Heart right ventricle (tissue), 16 donors: ENCODE measurements around the gene FBXW2. TPM values are rescaled to one million over a fixed set of nuclear protein-coding genes. Genes with fewer than 3 reads are reported as not detected.

ENCODE experiments used
- ATAC-seq, 8 donors: fragments of 200-7000 bp; cut with Tn5 transposase; one replicate each; pipeline ENCODE4 v1.9.1; 2020; ENCODE audit warnings: mild to moderate bottlenecking in 8 of 8, moderate library complexity in 8 of 8, moderate number of reproducible peaks in 1 of 8
- DNase-seq, 2 donors: peaks; one replicate each; pipeline ENCODE4 v3.0.0-alpha.2; 2020
- H3K27ac ChIP-seq, 10 donors: fragments of 200-600 bp; sonication (generic) in 2 of 10; one replicate each; pipeline versions ENCODE4 v1.5.0 to v1.8.0; 2020 to 2022; ENCODE audit warnings: mild to moderate bottlenecking in 3 of 10
- H3K27me3 ChIP-seq, 7 donors: fragments of 200-600 bp; one replicate each; pipeline ENCODE4 v1.8.0; 2021 to 2022; ENCODE audit warnings: mild to moderate bottlenecking in 2 of 7
- H3K36me3 ChIP-seq, 9 donors: fragments of 200-600 bp; sonication (generic) in 1 of 9; one replicate each; pipeline versions ENCODE4 v1.5.0 to v1.8.0; 2020 to 2022; ENCODE audit warnings: mild to moderate bottlenecking in 2 of 9
- H3K4me1 ChIP-seq, 9 donors: fragments of 200-600 bp; sonication (generic) in 1 of 9; one replicate each; pipeline versions ENCODE4 v1.5.0 to v1.8.0; 2020 to 2022; ENCODE audit warnings: mild to moderate bottlenecking in 4 of 9
- H3K4me3 ChIP-seq, 10 donors: fragments of 200-600 bp; sonication (generic) in 2 of 10; one replicate each; pipeline versions ENCODE4 v1.5.0 to v1.8.0; 2020 to 2022; ENCODE audit warnings: mild to moderate bottlenecking in 7 of 10, moderate library complexity in 2 of 10
- H3K9me3 ChIP-seq, 11 donors: fragments of 200-600 bp in 10 of 11; sonication (generic) in 2 of 11; one replicate each; pipeline versions ENCODE4 v1.5.0 to v1.8.0; 2013 to 2022; ENCODE audit warnings: mild to moderate bottlenecking in 2 of 11, control low read depth in 1 of 11, moderate library complexity in 1 of 11
- WGBS, 2 donors: extraction: QIAGEN DNeasy Blood & Tissue Kit; methylation state at CpG; one replicate each; pipeline ENCODE4 v1.1.7; 2013; ENCODE audit warnings: inconsistent platforms in 1 of 2; 5-methylcytosine and 5-hydroxymethylcytosine counted together
- intact Hi-C, 10 donors: fragments of 100-400 bp; cut with DNase I; formaldehyde crosslinking; loops; one replicate each; pipeline versions ENCODE4 v1.11.1 to v1.14.2; 2022
- polyA plus RNA-seq, 2 donors: library from polyadenylated mRNA; stranded (reverse); fragments of 200-250 nt; gene quantifications; one replicate each; pipeline ENCODE4 v1.2.3, GENCODE V29; 2013
- total RNA-seq, 10 donors: library from RNA; stranded (reverse); fragmentation: NEBNext Ultra II Directional in 3 of 10; extraction: Animal tissue kit (Norgen Biotek cat#: 25700) in 3 of 10; gene quantifications; one replicate each; pipeline versions ENCODE4 v1.2.1 to v1.2.4, GENCODE V29; 2021 to 2023
- TF ChIP-seq, protein P1 (sequence below), 9 donors: fragments of 200-600 bp; sonication (generic) in 2 of 9; IDR thresholded peaks; one replicate each; pipeline versions ENCODE4 v1.5.0 to v1.8.0; 2021 to 2022; ENCODE audit warnings: antibody characterized with exemption in 9 of 9, mild to moderate bottlenecking in 5 of 9, moderate library complexity in 1 of 9
- donor health status: Arrhythmogenic right ventricular cardiomyopathy.
- donor health status: ischemic (EF 13 %, LVEDD 7.1; RV severe dilation, severe dysfunction).
- donor health status: healthy with polysubstance abuse.
- donor health status: DM: no; HTN: yes; CAD: no.
- donor health status: DM: no; HTN: no; CAD: no.
- donor health status: ischemic (EF 25% LVEDD 6.9; RV normal size, moderate dysfunction).
- donor health status: ischemic (EF 25% LVEDD 5.7; RV mildly dilated, moderate dysfunction).
- donor health status: healthy.
- donor health status: DM: yes; HTN: yes; CAD: no.
- donor health status: Ischemic cardiomyopathy.
- donor health status: ischemic (EF 35%, LVEDD 5.7; RV mildly dilated, moderate dysfunction).
- donor health status: nonischemic (EF 11% LVEDD 7.7; RV severe dilation, severe dysfunction).
- donor health status: DM: yes; HTN: yes; CAD: no.
- donor health status: PGD.
- donor health status: ischemic (EF 29% LVEDD 5.4; RV normal size, mild dysfunction).
- donor health status: nonischemic (EF 23%, LVEDD 6.1; RV moderate dilation, normal function).

Gene FBXW2
- total and polyA plus RNA-seq, 12 donors: 7.5 to 52.0 (median 44.8) TPM

DNA sequence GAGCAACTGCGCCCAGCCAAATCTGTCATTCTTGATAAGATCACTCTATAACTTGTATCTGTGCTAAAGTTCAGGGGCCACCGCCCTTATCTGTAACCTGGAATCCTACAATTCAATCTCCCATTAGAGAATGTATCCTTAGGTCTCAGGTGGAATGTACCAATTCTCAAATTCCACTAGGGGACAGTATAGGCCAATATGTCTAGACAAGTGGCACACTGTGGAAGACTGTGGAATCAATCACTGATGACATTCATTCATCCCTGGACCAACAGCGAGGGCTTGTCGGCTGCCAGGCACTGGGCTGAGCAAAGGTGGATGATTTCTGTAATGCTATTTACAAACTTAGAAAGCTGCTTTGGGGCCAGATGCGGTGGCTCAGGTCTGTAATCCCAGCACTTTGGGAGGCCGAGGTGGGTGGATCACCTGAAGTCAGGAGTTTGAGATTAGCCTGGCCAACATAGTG lies 50.2 kb downstream of the FBXW2 start:
- H3K36me3 ChIP-seq: no peaks in the 10 kb centered on the region
- peak in 3 of 8 donors; percentile 25 to 67 (median 33) for ATAC-seq
- no peak overlapping the region for H3K4me3 ChIP-seq
- no peaks in the 10 kb centered on the region for H3K27me3 ChIP-seq
- WGBS, 2 donors: 87 to 92% methylated on average over 6 of the region's 6 CpGs
- H3K27ac ChIP-seq: no peak overlapping the region
- H3K4me1 ChIP-seq: peaks cover 0 to 21% (median 0%) of the 10 kb centered on the region in 9 donors
- DNase-seq: no peak
- TF ChIP-seq, protein P1, sequence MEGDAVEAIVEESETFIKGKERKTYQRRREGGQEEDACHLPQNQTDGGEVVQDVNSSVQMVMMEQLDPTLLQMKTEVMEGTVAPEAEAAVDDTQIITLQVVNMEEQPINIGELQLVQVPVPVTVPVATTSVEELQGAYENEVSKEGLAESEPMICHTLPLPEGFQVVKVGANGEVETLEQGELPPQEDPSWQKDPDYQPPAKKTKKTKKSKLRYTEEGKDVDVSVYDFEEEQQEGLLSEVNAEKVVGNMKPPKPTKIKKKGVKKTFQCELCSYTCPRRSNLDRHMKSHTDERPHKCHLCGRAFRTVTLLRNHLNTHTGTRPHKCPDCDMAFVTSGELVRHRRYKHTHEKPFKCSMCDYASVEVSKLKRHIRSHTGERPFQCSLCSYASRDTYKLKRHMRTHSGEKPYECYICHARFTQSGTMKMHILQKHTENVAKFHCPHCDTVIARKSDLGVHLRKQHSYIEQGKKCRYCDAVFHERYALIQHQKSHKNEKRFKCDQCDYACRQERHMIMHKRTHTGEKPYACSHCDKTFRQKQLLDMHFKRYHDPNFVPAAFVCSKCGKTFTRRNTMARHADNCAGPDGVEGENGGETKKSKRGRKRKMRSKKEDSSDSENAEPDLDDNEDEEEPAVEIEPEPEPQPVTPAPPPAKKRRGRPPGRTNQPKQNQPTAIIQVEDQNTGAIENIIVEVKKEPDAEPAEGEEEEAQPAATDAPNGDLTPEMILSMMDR (IDR thresholded peaks at IDR 0.05): peak in 8 of 9 donors; percentile 24 to 68 (median 46)
- intact Hi-C loops: no loop called here
- no peaks in the 10 kb centered on the region for H3K9me3 ChIP-seq

DNA sequence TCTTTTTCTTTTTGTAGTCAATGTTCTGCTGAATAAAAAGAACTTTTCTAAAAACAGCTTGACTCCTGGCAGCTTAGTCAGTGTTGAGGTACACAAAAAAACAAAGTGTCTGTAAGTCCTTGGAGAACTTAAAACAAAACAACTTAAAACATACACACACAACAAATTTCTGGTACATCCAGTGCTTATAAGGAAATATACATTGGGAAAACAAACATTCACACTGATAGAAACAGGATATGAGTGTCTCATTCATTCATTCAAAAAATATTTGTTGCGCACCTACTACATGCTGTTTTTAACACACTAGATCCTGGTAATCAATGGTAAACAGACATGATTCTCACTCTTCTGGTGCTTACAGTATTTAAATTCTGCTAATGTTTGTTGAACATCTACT lies 51.5 kb downstream of the FBXW2 start:
- DNase-seq (no peak), ATAC-seq (no peak)
- Histone ChIP-seq H3K36me3 (no peaks in the 10 kb centered on the region), H3K9me3 (no peaks in the 10 kb centered on the region), H3K27me3 (no peaks in the 10 kb centered on the region), H3K4me1 (peaks cover 0 to 33% (median 0%) of the 10 kb centered on the region in 9 donors), H3K4me3 (no peak overlapping the region), H3K27ac (no peak overlapping the region)
- TF ChIP-seq, protein P1 (IDR thresholded peaks at IDR 0.05): no peak
- intact Hi-C loops: no loop called here
- WGBS, 2 donors: 89 to 96% methylated on average over 1 of the region's 1 CpG

DNA sequence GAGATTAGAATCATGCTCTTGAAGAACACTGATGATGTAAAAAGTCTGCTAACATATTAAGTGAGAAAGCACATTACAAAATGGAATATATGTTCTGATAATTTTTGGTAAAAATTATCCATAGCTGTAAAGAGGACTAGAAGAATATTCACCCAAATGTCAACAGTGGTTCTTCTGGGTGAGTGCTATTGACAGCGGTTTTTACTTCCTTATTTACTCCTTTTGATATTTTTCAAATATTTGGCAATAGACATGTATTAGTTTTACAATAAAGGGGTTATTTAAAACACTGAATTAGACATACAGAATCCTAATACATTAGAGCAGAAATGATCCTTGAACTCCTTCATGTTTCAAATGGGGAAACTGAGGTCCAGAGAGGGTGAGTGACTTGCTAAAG lies 52.0 kb downstream of the FBXW2 start:
- Histone ChIP-seq H3K4me3 (no peak overlapping the region), H3K4me1 (peaks cover 0 to 37% (median 0%) of the 10 kb centered on the region in 9 donors), H3K9me3 (no peaks in the 10 kb centered on the region), H3K27me3 (no peaks in the 10 kb centered on the region), H3K27ac (no peak overlapping the region), H3K36me3 (no peaks in the 10 kb centered on the region)
- TF ChIP-seq, protein P1 (IDR thresholded peaks at IDR 0.05): no peak
- DNase-seq (no peak), ATAC-seq (no peak)
- intact Hi-C loops: no loop called here
- WGBS, 2 donors: 88% methylated on average over 1 of the region's 1 CpG

DNA sequence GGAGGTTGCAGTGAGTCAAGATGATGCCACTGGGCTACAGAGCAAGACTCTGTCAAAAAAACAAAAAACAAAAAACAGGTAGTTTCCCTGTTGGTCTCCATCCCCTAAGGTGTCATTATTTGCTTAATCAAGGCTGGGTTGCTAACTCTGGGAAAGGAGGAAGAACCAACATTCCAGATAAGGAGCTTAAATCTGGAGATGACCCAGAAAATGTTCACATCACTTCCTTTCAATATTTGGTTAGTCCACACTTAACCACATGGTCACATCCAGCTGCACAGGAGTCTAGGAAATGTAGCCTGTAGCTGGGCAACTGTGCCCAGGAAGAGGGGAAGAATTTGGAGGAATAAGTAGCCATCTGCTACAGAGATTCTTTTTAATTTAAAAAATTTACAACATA lies 53.1 kb downstream of the FBXW2 start:
- no peak for DNase-seq
- Histone ChIP-seq H3K4me1 (peaks cover 0 to 48% (median 0%) of the 10 kb centered on the region in 9 donors), H3K9me3 (no peaks in the 10 kb centered on the region), H3K4me3 (no peak overlapping the region), H3K36me3 (no peaks in the 10 kb centered on the region), H3K27me3 (no peaks in the 10 kb centered on the region), H3K27ac (no peak overlapping the region)
- intact Hi-C loops: no loop called here
- TF ChIP-seq, protein P1 (IDR thresholded peaks at IDR 0.05): no peak
- no peak for ATAC-seq
